ENCODE data around the gene ERVK3-1.

Gene ERVK3-1

DNA sequence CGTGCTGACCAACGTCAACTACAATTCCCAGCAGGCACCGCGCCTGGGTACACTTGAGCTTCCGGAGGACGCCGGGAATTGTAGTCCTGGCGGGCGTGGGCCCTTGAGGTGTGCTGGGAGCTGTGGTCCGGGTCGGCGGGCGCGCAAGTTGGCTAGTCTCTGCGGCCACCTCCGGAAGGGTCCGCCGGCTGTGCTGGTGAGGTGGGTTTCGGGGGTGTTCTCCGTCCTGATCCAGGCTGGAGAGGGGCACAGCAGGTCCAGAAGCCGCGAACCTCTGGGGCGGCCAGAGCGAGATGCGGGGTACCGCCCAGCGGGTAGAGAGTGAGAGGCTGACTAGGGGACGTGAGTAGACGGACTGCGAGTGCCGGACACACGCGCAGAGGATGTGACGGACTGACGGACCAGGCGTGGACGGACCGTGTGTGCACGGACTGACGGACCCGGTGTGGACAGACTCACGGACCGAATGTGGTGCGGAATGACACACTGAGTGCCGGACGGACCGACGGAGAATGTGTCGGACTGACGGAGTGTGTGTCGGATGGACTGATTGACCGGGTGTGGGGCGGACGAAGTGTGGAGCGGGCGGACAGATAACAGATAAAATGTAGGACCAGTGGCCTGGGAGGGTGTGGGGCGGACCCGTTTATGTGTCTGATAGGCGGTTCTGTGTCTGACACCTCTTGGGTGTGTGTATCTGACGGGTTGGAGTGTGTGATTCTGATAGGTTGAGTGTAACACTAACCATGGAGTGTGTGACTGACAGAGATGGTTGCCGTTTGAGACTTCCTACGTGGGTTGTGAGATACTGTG is 21.9 kb downstream of the ERVK3-1 start, which contains the start of gene ZSCAN22:
Gene ZSCAN22 (plus strand): TSS at position 81 of the 813 bp plus-strand sequence. CDS start 7,809 bp downstream, outside the sequence.
- CTCF ChIA-PET = interaction anchor here (0.6 kb wide), 2 partner anchors 12 to 126 kb away, joined by 3 read pairs; no protein-coding TSS in a partner anchor
- POLR2A ChIA-PET (ENCODE audit: low non-redundant PET) = interaction anchor here (0.6 to 0.9 kb wide), 2 partner anchors 35 to 42 kb away, joined by 3 to 4 read pairs; partner anchors contain the start of gene ZNF497
- peak; percentile 95 for DNase-seq (ENCODE audit: low spot score)
- peak within 1 kb of the TSS; percentile 88 for H3K27ac ChIP-seq
- TF ChIP-seq, protein P1, sequence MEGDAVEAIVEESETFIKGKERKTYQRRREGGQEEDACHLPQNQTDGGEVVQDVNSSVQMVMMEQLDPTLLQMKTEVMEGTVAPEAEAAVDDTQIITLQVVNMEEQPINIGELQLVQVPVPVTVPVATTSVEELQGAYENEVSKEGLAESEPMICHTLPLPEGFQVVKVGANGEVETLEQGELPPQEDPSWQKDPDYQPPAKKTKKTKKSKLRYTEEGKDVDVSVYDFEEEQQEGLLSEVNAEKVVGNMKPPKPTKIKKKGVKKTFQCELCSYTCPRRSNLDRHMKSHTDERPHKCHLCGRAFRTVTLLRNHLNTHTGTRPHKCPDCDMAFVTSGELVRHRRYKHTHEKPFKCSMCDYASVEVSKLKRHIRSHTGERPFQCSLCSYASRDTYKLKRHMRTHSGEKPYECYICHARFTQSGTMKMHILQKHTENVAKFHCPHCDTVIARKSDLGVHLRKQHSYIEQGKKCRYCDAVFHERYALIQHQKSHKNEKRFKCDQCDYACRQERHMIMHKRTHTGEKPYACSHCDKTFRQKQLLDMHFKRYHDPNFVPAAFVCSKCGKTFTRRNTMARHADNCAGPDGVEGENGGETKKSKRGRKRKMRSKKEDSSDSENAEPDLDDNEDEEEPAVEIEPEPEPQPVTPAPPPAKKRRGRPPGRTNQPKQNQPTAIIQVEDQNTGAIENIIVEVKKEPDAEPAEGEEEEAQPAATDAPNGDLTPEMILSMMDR (conservative IDR thresholded peaks at IDR 0.05; ENCODE audit: low read depth) = no peak

DNA sequence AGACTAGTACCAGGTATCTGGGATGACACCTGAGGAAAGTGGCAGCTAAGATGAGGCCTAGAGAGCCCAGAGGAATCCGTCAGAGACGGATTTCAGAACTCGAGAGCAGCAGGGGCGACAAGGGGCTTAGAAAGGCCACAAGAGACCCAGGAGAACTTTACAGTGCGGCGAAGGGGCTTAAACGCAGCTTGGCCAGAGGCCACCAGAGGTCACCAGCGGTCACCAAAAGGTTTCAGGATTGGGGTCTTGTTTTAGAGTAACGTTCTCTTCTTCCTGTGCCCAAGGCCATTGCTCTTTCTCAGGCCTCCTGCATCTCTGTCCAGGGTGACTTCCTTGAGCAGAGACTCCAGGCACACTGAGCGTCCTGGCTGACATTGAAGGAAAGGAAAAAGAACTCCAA is 23.8 kb downstream of the ERVK3-1 start:
- ChIA-PET POLR2A (ENCODE audit: low non-redundant PET) (no interaction called here), CTCF (no interaction called here)
- no peak for DNase-seq (ENCODE audit: low spot score)
- no peak overlapping the region for H3K27ac ChIP-seq
- TF ChIP-seq, protein P1 (conservative IDR thresholded peaks at IDR 0.05; ENCODE audit: low read depth) = no peak

DNA sequence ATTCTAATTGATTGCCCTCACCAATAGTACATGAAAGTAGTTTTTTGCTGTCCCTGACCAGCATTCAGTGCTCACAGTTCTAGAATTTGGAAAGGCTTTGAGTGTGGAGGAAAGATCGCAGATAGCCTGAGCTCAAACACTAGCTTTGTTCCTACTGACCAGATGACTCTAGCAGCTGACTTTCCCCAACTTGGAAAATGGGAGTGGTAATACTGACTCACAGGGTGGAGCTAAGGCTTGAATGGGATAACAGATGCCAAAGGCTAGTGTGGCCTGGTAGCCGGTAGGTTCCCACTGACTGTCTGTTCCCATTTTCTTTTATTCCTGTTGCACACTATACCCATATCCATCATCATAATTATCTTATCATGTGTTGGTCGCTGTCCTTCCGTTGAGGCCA is 25.3 kb downstream of the ERVK3-1 start:
- DNase-seq (ENCODE audit: low spot score) = peak; percentile 83
- CTCF ChIA-PET = no interaction called here
- POLR2A ChIA-PET (ENCODE audit: low non-redundant PET) = no interaction called here
- TF ChIP-seq, protein P1 (conservative IDR thresholded peaks at IDR 0.05; ENCODE audit: low read depth) = no peak
- no peak overlapping the region for H3K27ac ChIP-seq

DNA sequence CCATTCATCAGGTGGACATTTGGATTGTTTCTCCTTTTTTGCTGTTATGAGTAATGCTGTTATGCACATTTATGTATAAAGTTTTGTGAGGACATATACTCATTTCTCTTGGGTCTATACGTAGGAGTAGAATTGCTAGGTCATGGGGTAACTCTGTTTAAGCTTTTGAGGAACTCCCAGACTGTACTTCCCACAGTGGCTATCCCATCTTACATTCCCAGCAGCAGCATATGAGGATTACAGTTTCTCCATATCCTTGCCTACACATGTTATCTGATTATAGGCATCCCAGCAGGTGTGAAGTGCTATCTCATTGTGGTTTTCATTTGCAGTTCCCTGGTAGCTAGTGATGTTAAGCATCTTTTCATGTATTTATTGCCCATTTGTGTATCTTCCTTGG is 27.5 kb downstream of the ERVK3-1 start:
- ChIA-PET CTCF (no interaction called here), POLR2A (ENCODE audit: low non-redundant PET) (no interaction called here)
- no peak for DNase-seq (ENCODE audit: low spot score)
- H3K27ac ChIP-seq = no peak overlapping the region
- TF ChIP-seq, protein P1 (conservative IDR thresholded peaks at IDR 0.05; ENCODE audit: low read depth) = no peak

DNA sequence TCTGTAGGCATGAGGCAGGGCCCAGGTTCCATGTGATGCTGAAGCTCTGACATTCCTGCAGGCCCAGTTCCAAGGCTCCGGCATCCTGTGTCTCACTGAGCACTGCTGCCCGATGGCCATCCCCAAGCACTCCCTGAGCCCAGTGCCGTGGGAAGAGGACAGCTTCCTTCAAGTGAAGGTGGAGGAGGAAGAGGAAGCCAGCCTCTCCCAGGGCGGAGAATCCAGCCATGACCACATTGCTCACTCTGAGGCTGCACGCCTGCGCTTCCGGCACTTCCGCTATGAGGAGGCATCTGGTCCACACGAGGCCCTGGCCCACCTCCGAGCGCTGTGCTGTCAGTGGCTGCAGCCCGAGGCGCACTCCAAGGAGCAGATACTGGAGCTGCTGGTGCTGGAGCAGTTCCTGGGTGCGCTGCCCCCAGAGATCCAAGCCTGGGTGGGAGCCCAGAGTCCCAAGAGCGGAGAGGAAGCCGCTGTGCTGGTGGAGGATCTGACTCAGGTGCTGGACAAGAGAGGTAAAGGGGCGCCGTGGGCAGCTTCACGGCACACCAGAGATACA is 29.6 kb downstream of the ERVK3-1 start:
- ChIA-PET CTCF (no interaction called here), POLR2A (ENCODE audit: low non-redundant PET) (no interaction called here)
- no peak overlapping the region for H3K27ac ChIP-seq
- DNase-seq (ENCODE audit: low spot score) = no peak
- TF ChIP-seq, protein P1 (conservative IDR thresholded peaks at IDR 0.05; ENCODE audit: low read depth) = no peak

DNA sequence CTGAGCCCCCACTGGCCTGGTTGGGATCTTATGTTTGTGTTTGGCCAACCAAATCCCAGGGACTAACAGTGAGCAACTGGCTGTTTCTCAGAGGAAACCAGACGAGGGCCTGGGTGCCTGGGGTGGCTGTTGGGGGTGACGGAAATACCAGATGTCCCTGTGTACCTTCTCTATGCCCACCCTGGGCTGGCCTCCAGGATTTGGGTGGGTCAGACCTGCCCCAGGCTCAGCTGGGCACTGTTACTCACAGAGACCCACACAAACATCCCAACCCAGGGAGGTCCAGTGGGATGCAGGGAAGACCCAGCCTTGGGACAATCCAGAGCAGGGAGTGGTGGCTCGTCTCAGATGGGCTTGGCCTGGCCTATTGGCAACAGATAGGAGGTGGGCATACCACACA is 30.5 kb downstream of the ERVK3-1 start:
- H3K27ac ChIP-seq = no peak overlapping the region
- no peak for DNase-seq (ENCODE audit: low spot score)
- TF ChIP-seq, protein P1 (conservative IDR thresholded peaks at IDR 0.05; ENCODE audit: low read depth) = no peak
- ChIA-PET CTCF (no interaction called here), POLR2A (ENCODE audit: low non-redundant PET) (no interaction called here)
